ENCODE measurements around the gene FAU.
"Not testable (repeated sequence)": the region's sequence is repeated elsewhere in the genome, so short reads cannot be mapped to it uniquely, and the experiment has no call there.

FAU gene

GRCh38 chr11:65119670-65119995, 2.3 kb downstream of the FAU start:
- no peak for DNase-seq (ENCODE audit: low spot score)

DNA sequence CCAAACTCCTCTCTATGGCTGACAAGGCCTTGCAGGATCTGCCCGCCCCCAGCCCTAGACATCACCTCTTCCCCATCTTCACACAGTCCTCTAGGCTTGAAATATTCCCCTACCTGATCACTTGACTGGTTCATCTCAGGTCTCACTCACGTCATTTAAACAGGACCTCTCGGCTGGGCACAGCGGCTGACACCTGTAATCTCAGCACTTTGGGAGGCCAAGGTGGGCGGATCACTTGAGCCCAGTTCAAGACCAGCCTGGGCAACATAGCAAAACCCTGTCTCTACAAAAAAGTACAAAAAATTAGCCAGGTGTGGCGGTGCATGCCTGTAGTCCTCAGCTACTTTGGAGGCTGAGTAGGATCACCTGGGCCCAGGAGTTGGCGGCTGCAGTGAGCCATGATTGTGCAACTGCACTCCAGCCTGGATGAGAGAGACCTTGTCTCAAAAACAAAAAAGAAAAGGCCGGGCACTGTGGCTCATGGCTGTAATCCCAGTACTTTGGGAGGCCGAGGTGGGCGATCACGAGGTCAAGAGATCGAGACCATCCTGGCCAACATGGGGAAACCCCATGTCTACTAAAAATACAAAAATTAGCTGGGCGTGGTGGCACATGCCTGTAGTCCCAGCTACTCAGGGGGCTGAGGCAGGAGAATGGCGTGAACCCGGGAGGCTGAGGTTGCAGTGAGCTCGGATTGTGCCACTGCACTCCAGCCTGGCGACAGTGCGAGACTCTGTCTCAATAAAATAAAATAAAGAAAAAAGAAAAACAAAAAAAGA, 2.9 kb downstream of the FAU start:
- not testable (repeated sequence) for DNase-seq (ENCODE audit: low spot score)

GRCh38 chr11:65118097-65118837, 3.7 kb downstream of the FAU start:
- no peak for DNase-seq (ENCODE audit: low spot score)

DNA sequence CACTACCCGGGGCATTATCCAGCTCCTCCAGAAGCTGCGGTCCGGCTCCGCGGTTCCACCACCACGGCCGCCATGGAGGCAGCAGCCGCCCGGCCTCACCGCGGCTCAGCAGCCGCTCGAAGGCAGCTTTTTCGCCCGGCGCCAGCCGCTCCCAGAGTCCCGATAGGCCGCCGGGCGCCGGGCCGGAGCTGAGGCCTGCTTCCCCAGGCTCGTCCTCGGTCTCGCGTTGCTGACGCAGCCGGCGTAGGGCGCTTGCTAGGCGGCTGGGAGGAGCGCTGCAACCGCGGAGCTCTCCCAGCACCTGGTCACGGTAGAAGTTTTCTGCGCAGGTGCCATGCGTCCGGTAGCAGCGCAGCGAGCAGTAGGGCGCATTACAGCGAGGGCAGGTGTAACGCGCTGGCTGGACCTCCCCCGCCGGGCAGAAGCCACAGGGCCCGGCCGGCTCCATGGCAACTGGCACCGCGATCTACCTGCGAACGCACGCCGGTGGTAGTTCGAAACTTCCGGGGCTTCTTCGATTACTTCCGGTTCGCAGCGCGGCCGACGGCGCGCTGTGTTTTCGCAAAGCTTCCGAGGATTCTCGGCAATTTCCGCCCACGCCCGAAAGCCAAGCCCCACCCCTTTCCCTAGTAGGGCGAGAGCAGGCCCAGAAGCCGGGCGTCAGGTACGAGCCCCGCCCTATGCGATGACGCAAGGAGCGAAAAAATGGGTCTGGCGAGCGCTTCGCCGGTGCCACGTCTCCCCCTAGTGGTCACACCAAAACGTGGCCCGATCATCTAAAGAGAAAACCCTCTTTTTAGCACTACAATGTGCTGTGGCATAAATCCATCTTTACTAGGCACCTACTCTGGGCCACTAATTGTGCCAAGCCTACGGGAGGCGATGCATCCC, 4.5 kb downstream of the FAU start, which contains the start of gene ZNHIT2:
Gene ZNHIT2 (minus strand): TSS at position 496 of the 891 bp plus-strand sequence. CDS start 48 bp downstream, at position 448.
- peak; percentile 95 for DNase-seq (ENCODE audit: low spot score)

GRCh38 chr11:65116370-65117205, 5.3 kb downstream of the FAU start:
- DNase-seq (ENCODE audit: low spot score), result no peak

- DNase-seq (ENCODE audit: low spot score), result no peak
Measured at GRCh38 chr11:65115361-65116082, 6.4 kb downstream of the FAU start.

DNA sequence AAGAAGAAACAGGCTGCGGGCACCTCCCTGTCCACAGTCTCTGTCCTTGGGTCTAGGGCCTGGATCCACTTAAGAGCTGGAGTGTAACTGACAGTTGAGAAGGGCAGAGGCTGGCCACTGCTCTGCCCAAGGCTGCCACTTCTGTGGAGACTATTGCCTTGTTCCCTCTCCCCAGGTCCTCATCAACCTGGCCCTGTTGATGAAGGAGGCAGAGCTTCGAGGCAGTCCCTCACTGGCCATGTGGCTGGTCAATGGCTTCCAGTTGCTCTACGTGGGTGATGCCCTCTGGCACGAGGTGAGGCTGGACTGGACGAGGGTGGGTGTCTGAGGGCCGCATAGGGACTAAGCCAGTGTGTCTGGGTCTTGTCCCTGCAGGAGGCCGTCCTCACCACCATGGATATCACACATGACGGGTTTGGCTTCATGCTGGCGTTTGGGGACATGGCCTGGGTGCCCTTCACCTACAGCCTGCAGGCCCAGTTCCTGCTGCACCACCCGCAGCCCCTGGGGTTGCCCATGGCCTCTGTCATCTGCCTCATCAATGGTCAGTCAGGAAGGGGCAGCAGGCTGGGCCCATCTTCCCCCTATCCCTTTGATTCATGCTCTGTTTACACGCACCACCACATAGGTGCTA, 7.3 kb downstream of the FAU start:
- no peak for DNase-seq (ENCODE audit: low spot score)

DNA sequence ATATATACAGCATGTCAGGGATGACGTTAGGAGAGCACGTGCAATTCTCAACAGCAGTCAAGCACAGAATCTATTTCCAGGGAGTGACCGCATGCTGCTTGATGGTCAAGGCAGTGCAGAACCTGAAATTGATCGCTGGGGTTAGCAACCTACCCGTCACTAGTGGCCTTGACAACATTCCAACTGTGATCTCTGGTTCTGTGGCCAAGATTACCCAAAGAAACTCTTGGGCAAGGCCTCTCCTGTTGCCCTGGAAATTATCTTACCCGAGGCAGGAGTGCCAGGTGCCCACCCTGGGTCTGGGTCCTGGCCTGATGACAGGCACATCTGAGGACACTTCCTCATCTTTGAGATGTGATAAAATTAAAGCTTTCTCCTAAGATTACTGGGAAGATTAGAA, 8.1 kb downstream of the FAU start:
- DNase-seq (ENCODE audit: low spot score), result no peak

DNA sequence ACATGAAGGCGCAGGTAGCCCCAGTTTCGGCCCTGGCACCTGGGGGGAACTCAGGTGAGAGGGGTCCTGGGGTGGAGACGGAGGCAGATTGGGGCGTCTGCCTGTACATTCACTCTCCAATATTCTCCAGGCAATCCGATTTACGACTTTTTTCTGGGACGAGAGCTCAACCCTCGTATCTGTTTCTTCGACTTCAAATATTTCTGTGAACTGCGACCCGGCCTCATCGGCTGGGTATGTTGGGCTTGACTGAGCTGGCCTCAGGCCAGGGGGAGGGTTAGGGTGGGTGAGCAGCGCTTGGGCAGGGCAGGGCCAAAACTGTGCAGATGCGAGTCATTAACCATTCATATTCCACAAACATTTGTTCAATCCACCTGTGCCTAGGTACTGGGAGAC, 8.6 kb downstream of the FAU start:
- no peak for DNase-seq (ENCODE audit: low spot score)

- peak; percentile 71 for DNase-seq (ENCODE audit: low spot score)
Measured at GRCh38 chr11:65112546-65113360, 9.2 kb downstream of the FAU start.

GRCh38 chr11:65111744-65112545, 10.0 kb downstream of the FAU start, which contains the start of gene TM7SF2:
TM7SF2 (plus strand) TSS chr11:65111872; CDS start chr11:65112016, 144 bp downstream.
- DNase-seq (ENCODE audit: low spot score), result peak; percentile 98

DNA sequence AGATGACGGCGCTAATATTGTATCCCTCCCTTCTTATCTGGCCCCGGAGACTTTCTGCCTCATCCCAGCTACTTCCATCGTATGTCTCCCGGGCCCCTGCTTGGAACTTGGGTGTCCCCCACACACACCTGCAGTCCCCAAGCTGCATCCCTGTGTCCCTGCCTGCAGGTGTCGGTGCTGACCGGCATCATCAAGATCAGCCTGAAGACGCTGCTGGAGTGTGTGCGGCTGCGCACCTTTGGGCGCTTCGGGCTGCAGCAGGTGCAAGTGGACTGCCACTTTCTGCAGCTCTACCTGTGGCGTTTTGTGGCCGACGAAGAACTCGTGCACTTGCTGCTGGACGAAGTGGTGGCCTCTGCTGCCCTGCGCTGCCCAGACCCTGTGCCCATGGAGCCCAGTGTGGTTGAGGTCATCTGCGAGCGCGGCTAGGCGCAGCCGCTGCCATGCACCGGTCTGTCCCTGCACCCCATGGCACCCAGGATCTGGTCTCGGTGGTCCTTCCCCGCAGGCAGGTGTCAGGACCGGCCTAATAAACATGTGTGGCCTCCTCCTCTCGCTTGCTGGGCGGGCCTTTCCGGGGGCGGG, 10.7 kb downstream of the FAU start:
- DNase-seq (ENCODE audit: low spot score), result no peak

DNA sequence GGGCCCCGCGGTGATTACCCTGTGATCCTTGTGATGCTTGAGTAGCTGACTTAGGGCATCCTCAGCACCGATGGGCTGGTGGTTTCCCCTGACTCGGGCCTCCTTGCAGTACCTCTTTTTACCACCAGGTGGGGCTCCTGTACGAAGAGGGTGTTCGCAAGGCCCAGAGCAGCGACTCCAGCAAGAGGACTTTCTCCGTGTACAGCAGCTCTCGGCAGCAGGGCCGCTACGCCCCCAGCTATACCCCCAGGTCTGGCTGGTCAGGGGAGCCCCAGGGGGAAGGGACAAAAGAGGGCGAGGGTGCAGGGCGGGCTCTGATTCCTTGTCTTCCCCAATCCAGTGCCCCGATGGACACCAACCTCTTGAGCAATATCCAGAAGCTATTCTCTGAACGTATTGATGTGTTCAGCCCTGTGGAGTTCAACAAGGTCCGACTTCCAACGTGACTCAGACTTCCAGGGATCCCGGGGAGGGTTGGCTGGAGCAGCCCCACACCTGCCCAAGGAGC, 11.5 kb downstream of the FAU start:
- DNase-seq (ENCODE audit: low spot score), result peak; percentile 91

DNA sequence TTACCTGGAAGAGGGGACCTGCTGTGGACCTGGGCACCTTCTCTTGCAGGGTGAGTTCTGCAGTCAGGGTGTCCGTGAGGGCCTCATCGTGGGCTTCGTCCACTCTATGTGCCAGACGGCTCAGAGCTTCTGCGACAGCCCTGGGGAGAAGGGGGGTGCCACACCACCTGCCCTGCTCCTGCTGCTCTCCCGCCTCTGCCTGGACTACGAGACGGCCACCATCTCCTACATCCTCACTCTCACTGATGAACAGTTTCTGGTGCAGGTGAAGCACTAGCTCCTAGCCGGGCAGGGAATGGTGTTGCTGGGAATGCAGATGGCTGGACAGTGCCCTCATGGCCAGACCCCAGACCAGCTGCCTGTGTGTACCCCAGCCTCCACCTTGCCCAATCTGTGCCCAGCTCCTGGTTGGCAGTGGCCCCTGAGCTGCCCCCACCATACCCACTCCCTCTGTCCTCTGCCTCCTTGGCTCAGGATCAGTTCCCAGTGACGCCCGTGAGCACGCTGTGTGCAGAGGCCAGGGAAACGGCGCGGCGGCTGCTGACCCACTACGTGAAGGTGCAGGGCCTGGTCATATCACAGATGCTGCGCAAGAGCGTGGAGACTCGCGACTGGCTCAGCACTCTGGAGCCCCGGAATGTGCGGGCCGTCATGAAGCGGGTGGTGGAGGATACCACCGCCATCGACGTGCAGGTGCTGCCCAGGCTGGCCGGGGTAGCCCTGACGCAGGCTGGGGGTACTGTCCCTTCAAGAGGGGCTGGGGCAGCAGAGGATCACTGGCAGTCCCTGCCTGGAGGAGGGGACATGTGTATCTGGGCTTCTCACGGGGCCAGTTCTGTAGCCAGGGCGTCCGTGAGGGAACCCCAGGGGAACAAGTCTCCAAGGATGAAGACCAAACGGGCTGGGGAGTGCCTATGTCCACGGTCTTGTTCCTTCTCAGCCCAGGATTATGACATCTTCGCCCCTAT, 12.4 kb downstream of the FAU start:
- DNase-seq (ENCODE audit: low spot score), result no peak

- DNase-seq (ENCODE audit: low spot score), result no peak
Measured at GRCh38 chr11:65108469-65109123, 13.3 kb downstream of the FAU start.

Measured in hepatic stellate cell (primary cell).